Putamen (tissue), 1 donor: Measurements from ENCODE around the gene RABEPK.
"Not testable (repeated sequence)": the region's sequence is repeated elsewhere in the genome, so short reads cannot be mapped to it uniquely, and the experiment has no call there.

Experiments used
- DNase-seq: peaks from one replicate; pipeline ENCODE4 v3.0.0-alpha.2; 2016; ENCODE audit warnings: low spot score

The RABEPK gene

GRCh38 chr9:125194466-125194865 lies 5.9 kb upstream of the RABEPK start:
- DNase-seq = not testable (repeated sequence)

- not testable (repeated sequence) for DNase-seq
These were observed 4.8 kb upstream of the RABEPK start for GRCh38 chr9:125195591-125195990.

GRCh38 chr9:125202846-125203618 lies 2.7 kb downstream of the RABEPK start:
- DNase-seq = no peak

- DNase-seq = no peak
These were observed 4.1 kb downstream of the RABEPK start for GRCh38 chr9:125204477-125204876.

GRCh38 chr9:125214186-125214585 lies 13.8 kb downstream of the RABEPK start:
- no peak for DNase-seq

GRCh38 chr9:125218621-125219020 lies 18.3 kb downstream of the RABEPK start:
- peak; percentile 33 for DNase-seq

- not testable (repeated sequence) for DNase-seq
These were observed 24.5 kb downstream of the RABEPK start for GRCh38 chr9:125224858-125225257.

GRCh38 chr9:125227761-125228160 lies 27.4 kb downstream of the RABEPK start:
- no peak for DNase-seq

- no peak for DNase-seq
These were observed 33.3 kb downstream of the RABEPK start for GRCh38 chr9:125233678-125234077.

- not testable (repeated sequence) for DNase-seq
These were observed 33.8 kb downstream of the RABEPK start for GRCh38 chr9:125234099-125234498.

- no peak for DNase-seq
These were observed 35.6 kb downstream of the RABEPK start for GRCh38 chr9:125235804-125236519.

GRCh38 chr9:125236520-125237159 lies 36.3 kb downstream of the RABEPK start:
- not testable (repeated sequence) for DNase-seq

- no peak for DNase-seq
These were observed 38.0 kb downstream of the RABEPK start for GRCh38 chr9:125238127-125238914.

- no peak for DNase-seq
These were observed 38.6 kb downstream of the RABEPK start for GRCh38 chr9:125238915-125239446.

GRCh38 chr9:125239631-125240597 lies 39.6 kb downstream of the RABEPK start:
- DNase-seq = no peak

GRCh38 chr9:125240649-125240999 lies 40.3 kb downstream of the RABEPK start:
- DNase-seq = no peak

GRCh38 chr9:125241000-125241862 lies 40.9 kb downstream of the RABEPK start, which contains the start of gene HSPA5:
Gene HSPA5 (minus strand): TSS chr9:125241343. CDS start chr9:125241126, 217 bp downstream.
- DNase-seq = peak; percentile 99

- no peak for DNase-seq
These were observed 41.8 kb downstream of the RABEPK start for GRCh38 chr9:125241863-125242739.
